ENCODE measurements around the gene SYNJ2. TPM values are rescaled to one million over a fixed set of nuclear protein-coding genes. Genes with fewer than 3 reads are reported as not detected.

Gene SYNJ2
- total and polyA plus RNA-seq, 2 donors (not counting 3 experiments of a cell fraction or from before 2014, with no cell fraction given): 35.1 to 78.2 TPM

DNA sequence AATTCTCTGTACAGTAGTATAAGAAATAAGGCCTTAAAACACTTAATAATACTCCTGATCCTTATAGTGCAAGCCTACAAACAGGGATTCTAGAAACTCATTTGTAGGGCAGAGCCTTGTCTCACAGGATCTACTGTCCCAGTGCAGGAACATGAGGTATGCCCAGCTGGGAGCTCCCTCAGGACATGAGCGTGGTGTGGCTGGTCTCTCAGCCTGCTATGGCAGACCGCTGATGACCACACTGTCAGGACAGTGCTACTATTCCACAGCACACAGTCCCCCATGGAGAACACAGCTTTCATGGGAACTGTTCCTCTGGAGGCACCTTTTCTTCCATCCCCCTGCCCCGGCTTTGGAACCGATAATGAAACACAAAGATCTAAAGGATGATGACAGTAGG, 133.4 kb downstream of the SYNJ2 start:
- dilution Hi-C loops (cut with MboI; ENCODE audit: extremely low pct_ligation_motif_present, low sequenced_read_pairs): no loop called here
- FAIRE-seq: no peak
- Histone ChIP-seq H3K79me2 (ENCODE audit: control insufficient read depth, insufficient read depth, low read length) (no peaks in the 10 kb centered on the region), H3K27ac (ENCODE audit: insufficient read depth, low read depth, low read length) (no peak overlapping the region), H3K4me3 (replicated peaks in 1 of 3; ENCODE audit: insufficient read depth in 1 of 3, low read depth in 1 of 3, low read length in 3 of 3) (no peak overlapping the region), H3K9me1 (replicated peaks; ENCODE audit: control insufficient read depth, extremely low read depth, insufficient read depth, low read length) (no peaks in the 10 kb centered on the region), H2AFZ (ENCODE audit: low read depth, low read length) (no peak overlapping the region), H3K9ac (replicated peaks; ENCODE audit: extremely low read depth, insufficient read depth, low read length) (no peak overlapping the region), H3K9me3 (replicated peaks; ENCODE audit: control insufficient read depth, insufficient read depth, low read length) (no peaks in the 10 kb centered on the region), H3K4me2 (ENCODE audit: insufficient read depth, low read length) (no peak overlapping the region), H4K20me1 (replicated peaks; ENCODE audit: control insufficient read depth, extremely low read depth, insufficient read depth, low read length) (no peaks in the 10 kb centered on the region), H3K36me3 (ENCODE audit: control insufficient read depth in 2 of 2, extremely low read depth in 1 of 2, insufficient read depth in 2 of 2, low read length in 2 of 2) (no peaks in the 10 kb centered on the region), H3K4me1 (ENCODE audit: control insufficient read depth, extremely low read depth, insufficient read depth, low read length) (no peaks in the 10 kb centered on the region), H3K27me3 (ENCODE audit: control insufficient read depth in 2 of 2, insufficient read depth in 2 of 2, low read length in 2 of 2) (no peaks in the 10 kb centered on the region)
- intact Hi-C loops (cut with micrococcal nuclease): no loop called here
- ChIA-PET POLR2A (no interaction called here), CTCF (no interaction called here)
- TF ChIP-seq GATA2 (IDR thresholded peaks at IDR 0.05; ENCODE audit: insufficient read depth, insufficient read length, low read depth, low read length) (no peak), JUN (IDR thresholded peaks at IDR 0.05; ENCODE audit: borderline replicate concordance, insufficient read depth, insufficient read length, low read depth) (no peak), MYC (IDR thresholded peaks at IDR 0.05; ENCODE audit: low read depth, low read length) (no peak), POLR2AphosphoS5 (IDR thresholded peaks at IDR 0.05; ENCODE audit: insufficient read depth, low read depth, low read length) (no peak), POLR2A (IDR thresholded peaks at IDR 0.05; ENCODE audit: low read depth, low read length) (no peak), EZH2 (IDR thresholded peaks at IDR 0.05; ENCODE audit: borderline replicate concordance, low read depth, low read length, severe bottlenecking) (no peak), FOS (IDR thresholded peaks at IDR 0.05; ENCODE audit: borderline replicate concordance, insufficient read depth, low read length) (no peak)
- TF ChIP-seq, protein P1, sequence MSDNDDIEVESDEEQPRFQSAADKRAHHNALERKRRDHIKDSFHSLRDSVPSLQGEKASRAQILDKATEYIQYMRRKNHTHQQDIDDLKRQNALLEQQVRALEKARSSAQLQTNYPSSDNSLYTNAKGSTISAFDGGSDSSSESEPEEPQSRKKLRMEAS (IDR thresholded peaks at IDR 0.05; ENCODE audit: insufficient read depth, insufficient read length): no peak
- TF ChIP-seq, protein P2, sequence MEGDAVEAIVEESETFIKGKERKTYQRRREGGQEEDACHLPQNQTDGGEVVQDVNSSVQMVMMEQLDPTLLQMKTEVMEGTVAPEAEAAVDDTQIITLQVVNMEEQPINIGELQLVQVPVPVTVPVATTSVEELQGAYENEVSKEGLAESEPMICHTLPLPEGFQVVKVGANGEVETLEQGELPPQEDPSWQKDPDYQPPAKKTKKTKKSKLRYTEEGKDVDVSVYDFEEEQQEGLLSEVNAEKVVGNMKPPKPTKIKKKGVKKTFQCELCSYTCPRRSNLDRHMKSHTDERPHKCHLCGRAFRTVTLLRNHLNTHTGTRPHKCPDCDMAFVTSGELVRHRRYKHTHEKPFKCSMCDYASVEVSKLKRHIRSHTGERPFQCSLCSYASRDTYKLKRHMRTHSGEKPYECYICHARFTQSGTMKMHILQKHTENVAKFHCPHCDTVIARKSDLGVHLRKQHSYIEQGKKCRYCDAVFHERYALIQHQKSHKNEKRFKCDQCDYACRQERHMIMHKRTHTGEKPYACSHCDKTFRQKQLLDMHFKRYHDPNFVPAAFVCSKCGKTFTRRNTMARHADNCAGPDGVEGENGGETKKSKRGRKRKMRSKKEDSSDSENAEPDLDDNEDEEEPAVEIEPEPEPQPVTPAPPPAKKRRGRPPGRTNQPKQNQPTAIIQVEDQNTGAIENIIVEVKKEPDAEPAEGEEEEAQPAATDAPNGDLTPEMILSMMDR (IDR thresholded peaks at IDR 0.05; ENCODE audit: extremely low read depth in 1 of 2, insufficient read depth in 1 of 2, low read depth in 1 of 2, low read length in 2 of 2): no peak
- no peak for DNase-seq (ENCODE audit: low read depth, low spot score)
- no TSS peak for BruUV-seq (replicated peaks)
